NT2/D1 (cell line): ENCODE results near the gene PACS2.

ENCODE experiments used
- SUZ12 ChIP-seq: IDR thresholded peaks from 2 replicates; pipeline ENCODE4 v1.6.1; 2011; ENCODE audit not compliant: insufficient read length, insufficient read depth; ENCODE audit errors: extremely low read depth
- YY1 ChIP-seq: IDR thresholded peaks from 2 replicates; pipeline ENCODE4 v1.6.1; 2011; ENCODE audit not compliant: insufficient read length, insufficient read depth
- ZNF274 ChIP-seq: IDR thresholded peaks from 2 replicates; pipeline ENCODE4 v1.6.1; 2011; ENCODE audit warnings: mild to moderate bottlenecking, low read depth, low read length

DNA sequence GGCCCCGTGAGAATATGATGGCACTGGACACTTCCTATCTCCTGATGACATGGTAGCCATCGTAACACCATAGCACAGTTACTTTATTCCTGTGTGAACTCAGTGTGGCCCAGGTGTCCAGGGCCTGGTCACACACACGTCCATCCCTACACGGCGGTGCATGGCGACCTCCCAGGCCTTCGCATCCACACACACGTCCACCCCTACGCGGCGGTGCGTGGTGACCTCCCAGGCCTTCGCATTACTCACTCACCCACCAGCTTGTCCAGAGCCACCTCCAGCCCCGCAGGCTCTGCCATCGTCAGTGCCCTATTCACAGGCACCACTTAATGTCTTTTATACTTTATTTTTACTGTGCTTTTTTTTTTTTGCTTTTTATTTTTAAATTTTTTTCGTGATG, 44.4 kb downstream of the PACS2 start:
- TF ChIP-seq YY1 (no peak), SUZ12 (no peak), ZNF274 (no peak)
